GM18909 (cell line): ENCODE data around the gene ADAT1.

Experiments used
- ATAC-seq: cut with Tn5 transposase; IDR thresholded peaks from one replicate; pipeline ENCODE4 v1.9.1; 2021; ENCODE audit warnings: mild to moderate bottlenecking; ENCODE audit not compliant: unreplicated experiment, poor library complexity

ADAT1 gene

DNA sequence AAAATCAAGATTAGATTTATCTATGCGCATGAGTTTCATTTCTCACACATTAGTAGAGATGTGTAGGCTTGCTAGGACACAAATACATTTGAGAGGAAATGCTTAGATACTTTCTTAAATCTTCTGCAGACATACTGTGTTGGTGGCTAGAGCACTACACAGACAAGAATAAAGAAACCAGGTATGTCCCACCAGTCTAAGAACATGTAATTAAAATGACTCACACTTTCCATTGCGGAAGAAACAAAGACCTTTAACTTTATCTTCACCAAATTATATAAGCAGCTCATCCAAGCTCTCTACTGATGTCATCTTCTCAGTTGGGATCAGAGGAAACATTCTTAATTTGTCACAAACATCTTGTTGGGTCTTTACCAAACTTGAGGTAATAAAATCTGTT lies 44.4 kb downstream of the ADAT1 start:
- no peak for ATAC-seq

DNA sequence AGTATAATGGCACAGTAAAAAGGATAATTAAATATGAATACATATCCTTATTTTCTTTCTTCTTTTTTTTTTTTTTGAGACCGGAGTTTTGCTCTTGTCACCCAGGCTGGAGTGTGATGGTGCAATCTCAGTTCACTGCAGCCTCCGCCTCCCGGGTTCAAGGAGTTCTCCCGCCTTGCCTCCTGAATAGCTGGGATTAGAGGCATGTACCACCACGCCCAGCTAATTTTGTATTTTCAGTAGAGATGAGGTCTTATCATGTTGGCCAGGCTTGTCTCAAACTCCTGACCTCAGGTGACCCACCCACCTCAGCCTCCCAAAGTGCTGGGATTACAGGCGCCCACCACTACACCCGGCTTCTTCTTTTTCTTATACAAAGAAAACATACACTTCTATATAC lies 44.9 kb downstream of the ADAT1 start:
- ATAC-seq, result no peak

DNA sequence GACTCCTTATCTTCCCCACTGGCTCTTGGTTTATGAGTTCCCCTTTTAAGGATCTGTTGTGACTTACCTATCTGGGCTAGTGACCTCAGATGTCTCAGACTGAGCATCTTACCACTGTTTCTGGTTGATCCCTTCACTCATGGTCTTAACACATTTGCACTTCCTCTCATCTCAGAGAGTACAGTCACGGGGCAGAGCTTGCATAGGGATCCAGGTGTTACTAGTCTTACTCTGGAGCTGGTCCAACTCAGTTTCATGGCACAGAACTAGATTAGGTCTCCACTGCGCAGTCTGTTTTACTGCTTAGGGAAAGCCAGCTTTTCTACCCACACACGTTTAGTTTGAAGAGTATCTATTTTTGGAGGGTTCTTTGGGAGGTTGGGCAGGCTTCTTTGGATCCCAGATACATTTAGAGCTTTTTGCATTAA lies 46.7 kb downstream of the ADAT1 start:
- peak; percentile 65 for ATAC-seq

DNA sequence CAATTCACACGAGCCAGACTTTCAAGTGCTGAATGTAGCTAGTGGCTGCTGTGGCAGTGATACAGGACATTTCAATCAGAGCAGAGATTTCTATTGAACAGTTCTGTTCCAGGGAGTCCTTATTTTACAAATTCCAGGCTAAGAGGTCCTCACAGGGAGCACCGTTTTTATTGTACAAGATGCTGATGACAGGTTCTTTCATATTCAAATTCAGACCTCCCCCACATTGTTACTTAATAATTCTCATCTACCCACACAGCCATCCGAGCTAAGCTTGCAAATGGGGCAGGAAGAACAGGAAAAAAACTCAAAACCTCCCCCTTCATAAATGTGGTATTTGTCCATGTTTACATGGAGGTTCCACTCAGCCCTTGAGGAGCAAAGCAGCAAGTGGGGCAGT lies 47.1 kb downstream of the ADAT1 start:
- ATAC-seq, result no peak

DNA sequence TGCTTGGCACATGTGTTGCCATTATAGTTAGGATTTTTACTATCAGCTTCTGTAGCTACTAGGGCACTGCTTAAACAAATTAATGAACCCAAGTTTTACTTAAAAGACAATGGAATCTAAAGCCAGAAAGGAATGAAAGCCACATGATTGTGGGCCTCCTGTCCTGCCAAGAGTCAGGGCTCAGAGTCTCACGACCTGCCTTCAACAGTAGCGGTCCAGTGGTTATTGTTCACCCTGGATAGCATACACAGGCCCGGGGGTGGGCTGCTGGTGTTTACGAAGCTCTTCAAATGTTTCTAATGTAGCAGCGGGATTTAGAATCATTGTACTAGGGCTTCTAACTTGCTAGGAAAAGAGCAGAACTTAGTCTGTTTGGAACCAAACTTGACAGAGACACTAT lies 49.1 kb downstream of the ADAT1 start:
- ATAC-seq, result no peak

DNA sequence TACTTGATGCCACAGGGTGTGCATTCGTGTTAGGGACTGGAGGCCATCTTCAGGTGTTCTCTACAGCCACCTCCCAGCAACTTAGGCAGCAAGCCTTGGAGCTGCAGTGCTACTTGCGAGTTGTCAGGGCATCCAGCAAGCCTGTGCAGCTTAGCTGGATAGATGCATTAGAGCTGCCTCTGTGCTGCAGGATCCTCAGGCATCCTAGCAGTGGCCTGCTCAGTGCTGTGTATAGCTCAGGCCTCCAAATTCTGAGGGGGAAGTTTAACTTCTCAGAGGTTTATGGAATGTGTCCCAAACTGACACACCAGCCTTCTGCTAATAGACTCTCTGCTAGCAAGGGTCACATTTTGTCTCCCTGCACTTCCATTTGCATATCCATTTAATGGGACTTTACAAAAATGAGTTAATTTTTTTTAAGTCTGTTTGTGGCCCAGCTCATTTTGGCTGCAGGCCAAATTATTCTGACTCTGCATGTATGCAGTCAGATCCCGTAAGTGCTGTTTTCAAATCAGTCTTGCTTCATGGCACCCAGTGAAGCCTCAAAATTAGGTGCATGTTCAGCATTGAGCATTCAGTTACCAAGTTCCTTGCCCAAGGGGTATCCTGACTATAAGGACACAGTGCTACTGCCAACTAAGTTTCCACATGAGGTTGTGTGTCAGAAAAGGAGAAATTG lies 50.1 kb downstream of the ADAT1 start:
- ATAC-seq, result no peak

DNA sequence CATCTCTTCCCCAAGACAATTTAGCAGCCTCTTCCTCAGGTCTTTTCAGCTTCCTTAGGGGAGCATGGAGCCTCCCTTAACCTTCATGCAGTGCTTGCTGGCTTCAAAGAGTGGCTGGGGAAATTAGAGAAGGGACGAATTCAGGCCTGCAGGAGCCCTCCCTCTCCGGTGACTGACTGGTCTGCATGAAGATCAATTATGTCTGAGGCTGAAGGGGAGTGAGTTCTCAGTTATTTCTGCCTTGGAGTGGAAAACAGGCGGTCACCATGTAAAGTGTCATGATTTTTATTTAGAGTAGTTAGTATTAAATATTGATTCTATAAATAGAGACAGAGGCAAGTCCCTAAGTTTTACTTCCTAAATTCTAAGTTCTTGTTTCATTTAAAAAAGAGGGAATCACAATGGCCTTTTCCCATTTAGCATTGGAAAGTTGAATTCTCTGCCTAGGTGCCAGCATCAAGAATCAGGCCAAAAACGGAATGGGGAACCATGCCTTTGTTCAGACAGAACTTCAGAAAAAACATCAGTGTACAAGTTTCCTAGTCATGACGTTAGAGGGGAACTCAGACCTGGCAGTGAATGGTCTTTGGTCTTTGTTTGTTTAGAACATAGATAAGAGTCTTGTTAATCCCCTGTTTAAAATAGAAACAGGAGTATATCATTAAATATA lies 52.5 kb downstream of the ADAT1 start:
- ATAC-seq, result no peak

DNA sequence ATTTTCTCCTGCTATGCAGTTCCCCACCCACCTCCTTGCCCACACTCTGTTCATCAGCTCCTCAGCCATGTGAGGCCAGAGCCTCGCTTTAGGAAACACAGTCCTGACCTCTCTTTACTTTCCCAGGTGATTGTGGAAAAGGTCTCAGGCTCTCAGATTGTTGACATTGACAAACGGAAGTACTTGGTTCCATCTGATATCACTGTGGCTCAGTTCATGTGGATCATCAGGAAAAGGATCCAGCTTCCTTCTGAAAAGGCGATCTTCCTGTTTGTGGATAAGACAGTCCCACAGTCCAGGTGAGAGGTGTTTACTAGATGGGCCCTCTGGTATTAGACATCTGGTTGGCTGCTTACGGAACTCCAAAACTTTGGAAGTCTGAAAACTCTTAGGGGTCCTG lies 55.2 kb downstream of the ADAT1 start:
- no peak for ATAC-seq

DNA sequence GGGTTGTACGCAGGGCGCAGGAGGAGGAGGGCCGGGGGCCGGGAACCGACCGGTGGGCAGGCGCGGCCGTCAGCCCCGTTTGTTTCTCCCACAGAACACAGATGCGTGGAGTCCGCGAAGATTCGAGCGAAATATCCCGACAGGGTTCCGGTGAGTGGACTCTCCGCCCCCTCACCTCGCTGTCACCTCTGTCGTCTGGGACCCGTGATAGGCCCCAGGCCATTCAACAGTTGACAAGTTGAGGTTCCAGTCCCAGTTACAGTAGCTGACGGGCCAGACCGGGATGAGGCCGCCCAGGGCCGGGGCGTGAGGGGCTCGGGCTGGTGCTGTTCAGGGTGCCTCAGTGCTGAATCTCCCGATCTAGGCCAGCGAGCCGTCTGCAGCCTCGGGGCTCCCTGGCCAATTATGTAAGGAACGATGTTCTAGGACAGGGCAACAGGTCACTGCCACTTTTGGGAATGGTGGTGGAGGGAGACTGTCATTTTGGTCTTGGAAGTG lies 56.3 kb downstream of the ADAT1 start:
- peak; percentile 6 for ATAC-seq

DNA sequence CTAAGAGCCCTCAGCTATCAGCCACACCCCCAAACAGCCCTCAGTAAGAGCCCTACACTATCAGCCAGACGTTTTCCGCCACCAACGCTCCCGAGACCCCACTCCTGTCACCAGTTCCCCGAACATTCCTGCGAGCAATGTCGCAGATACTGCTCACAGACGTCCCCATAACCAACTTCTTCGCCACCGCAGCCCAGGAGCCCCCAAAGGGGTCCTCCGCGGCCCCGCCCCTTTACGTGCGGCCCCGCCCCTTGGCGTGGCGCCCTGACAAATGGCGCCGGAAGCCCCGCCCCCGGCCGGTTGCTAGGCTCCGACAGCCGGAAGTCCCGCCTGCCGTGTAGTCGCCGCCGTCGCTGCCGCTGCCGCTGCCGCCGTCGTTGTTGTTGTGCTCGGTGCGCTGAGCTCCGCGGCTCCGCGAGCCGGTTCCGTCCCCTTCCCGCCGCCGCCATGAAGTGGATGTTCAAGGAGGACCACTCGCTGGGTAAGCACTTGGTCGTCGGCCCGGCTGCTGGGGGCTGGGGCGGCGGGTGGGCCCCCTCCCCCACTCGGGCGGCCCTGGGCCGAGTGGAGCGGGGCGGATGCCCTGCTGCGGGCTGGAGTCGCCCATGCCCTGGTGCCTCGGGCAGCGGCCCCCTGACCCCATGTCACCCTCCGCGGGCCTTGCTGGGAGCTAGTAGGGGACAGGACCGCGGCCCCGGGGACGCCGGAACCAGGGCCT lies 56.9 kb downstream of the ADAT1 start, which contains the start of gene GABARAPL2:
Gene GABARAPL2, plus strand, starts transcription at position 340 of the 718 bp plus-strand sequence. Its CDS starts 108 bp downstream, at position 448.
- ATAC-seq, result peak; percentile 77

DNA sequence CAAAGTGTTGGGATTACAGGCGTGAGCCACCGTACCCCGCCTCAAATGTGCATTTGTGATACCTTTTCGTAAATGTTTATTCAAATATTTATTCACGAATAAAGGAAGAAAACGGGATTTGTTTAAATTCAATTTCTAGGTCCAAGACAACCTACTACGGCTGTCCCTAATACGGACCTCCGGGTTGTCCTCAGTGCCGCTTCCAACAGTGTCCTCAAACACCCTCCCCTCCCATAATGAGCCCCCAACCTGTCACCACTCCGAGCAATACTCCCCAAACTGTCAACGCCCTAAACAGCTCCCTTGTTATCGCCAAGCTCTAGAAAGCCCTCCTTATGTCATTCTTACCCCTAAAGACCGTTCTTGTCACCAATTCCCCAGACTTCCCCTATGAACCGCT lies 57.4 kb downstream of the ADAT1 start:
- ATAC-seq, result no peak

DNA sequence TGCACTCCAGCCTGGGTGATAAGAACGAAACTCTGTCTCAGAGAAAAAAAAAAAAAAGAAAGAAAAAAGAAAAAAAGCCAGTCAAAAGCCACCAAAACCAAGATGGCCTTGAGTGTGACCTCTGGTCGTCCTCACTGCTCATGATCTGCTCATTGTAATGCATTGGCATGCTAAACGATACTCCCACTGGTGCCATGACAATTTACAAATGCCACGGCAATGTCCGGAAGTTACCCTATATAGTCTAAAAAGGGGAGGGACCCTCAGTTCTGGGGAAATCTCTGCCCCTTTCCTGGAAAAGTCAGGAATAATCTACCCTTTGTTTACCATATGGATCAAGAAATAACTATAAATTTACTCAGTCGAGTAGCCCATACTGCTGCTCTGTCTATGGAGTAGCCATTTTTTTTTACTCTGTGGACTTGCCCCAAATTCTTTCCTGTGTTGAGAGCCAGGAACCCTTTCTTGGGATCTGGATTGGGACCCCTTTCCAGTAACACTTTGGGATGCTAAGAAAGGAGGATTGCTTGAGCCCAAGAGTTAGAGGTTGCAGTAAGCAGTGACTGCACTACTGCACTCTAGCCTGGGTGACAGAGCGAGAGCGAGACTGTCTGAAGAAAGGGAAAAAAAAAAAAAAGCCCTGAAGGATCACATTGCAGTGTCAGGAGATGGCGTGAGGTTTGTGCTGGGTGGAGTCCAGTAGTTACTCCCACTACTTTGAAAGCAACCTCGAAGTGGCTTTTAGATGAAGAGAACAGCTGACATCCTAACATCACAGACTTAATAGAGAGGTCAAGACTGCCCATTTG lies 63.3 kb downstream of the ADAT1 start:
- no peak for ATAC-seq

DNA sequence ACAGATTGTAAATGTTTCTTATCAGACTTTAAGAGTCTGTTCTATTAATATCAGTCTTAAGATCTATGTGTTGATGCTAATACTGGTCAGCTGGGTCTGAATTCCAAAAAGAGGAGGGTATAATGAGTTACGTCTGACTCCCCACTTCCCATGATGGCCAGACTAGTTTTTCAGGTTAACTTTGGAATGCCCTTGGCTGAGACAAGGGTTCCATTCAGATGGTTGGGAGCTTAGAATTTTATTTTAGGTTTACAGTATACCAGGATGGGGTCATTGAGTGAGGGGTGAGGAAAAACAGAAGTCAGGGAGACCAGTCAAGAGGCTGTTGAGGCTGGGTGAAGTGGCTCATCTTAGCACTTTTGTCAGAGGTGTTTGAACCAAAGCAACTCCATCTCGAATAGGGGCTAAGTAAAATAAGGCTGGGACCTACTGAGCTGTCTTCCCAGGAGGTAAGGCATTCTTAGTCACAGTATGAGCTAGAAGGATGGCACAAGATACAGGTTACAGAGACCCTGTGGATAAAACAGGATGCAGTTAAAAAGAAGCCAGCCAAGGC lies 64.2 kb downstream of the ADAT1 start:
- no peak for ATAC-seq

DNA sequence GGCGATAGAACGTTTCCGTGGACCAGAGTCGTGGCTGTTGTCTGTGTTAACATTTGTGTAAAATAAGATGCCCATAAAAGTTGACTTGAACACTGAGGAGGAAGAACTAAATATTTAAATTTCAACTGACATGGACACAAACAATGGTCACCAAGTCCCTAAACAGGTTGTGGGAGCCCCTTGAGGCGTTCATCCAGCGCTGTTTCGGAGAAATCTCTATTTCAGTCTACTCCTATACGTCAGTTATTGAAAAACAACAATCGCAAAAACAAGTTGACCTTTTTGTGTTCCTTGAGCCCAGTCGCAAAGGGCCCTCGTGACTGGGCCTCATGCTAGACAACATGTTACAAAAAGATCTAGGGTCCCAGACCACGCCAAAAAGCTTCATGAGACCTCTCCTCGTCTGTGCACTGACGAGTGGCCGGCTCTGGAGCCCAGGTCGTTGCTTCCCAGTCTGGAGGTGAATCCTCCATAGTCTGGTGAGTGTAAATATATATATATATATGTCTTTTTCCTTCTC lies 66.6 kb downstream of the ADAT1 start:
- no peak for ATAC-seq

DNA sequence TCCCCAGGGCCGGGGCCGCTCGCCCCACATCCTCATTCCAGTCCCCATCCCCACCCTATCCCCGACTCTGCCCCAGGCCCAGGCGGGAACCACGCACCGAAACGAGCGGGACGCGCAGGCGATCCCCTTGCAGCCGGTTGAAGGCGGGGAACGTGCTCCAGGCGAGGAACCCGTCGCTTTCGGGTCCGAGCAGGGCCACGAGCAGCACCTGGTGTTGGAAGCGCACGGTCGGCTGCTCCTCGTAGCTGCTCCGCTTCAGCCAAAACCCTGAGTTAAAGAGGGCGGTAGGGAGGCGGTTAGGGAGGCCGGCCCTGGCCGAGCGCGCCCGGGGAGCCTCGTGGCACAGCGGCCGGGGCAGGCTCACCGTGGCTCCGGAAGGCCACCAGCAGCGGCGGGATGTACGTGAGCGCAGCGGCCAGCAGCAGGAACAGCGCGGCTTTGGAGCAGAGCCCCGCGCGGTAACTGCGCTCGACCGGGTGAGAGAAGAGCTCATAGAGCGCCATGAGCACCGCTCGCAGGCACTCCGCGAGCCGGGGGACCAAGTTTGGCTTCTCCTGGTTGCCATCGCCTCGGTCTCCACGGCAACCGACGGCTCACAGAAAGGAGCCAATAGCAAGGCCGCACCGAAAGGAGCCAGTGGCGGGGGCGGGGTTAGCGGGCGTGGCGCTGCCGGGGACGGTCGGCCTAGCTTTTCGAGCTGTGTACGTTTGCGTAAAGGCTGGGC lies 67.2 kb downstream of the ADAT1 start, which contains the start of gene TMEM231:
Gene TMEM231, minus strand, starts transcription at position 546 of the 724 bp plus-strand sequence. Its CDS starts 43 bp downstream, at position 503.
- ATAC-seq, result peak; percentile 97

DNA sequence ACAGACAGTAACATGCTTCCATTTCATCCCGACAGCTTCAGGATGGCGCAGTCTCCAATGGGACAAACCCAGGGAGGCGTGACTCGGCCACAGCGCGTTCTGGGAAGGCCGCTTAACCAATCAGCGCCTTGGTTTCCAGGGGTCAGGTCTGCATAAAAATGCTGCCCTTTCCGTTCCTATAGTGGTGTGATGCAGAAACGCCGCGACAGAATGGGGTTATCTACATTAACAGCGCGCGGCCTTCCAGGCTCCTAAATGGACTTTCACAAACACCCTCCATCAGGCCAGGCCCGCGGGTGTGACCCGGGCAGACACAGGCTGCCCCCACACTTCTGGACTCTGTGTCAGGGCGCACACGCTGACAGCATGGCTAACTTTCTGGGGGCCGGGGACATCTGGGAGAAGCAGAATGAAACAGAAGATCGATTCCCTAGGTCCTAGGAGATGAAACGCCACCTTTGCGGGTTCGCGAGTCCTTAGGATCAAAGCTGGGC lies 67.8 kb downstream of the ADAT1 start:
- ATAC-seq, result peak; percentile 29

DNA sequence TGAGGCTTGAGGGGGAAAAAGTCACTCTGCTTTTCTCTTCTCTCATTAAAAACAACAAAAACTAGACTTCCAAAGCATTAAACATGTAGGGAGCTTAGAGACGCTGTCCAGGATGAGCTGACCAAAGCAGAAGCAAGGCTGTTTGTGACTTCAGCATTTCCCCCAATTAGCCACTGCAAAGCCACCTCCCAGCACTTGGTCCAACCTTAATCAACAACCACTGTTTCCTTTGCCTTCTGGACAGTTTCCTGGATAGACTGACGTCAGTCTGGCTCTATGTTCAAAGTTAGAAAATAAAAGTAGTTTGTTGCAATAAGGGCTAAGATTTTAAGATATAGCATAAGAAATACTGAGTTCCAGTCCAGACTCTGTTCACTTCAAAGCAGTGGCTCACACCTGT lies 70.1 kb downstream of the ADAT1 start:
- no peak for ATAC-seq

DNA sequence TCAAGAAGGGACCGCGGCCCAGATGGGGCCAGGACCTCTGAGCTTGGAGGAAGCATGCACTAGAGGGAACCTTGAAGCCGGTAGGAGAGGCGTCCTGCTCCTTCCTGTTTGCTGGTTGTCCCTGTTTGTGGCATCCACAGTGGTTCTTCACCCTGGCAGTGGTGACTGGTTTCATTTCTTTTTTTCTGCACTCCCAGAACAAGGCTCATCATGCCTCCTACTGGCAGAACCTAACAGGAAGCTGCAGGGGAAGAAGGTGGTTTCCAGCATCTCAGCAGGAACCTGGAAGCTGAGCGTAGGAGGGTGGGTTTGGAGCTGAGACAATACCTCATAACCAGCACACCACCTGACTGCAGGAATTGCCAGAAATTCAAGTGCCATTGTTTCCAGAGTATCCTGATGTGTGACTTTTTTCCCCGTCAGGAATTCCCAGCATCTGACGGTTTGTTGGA lies 72.8 kb downstream of the ADAT1 start:
- peak; percentile 83 for ATAC-seq
